Bronchial epithelial cell (primary cell): Measurements from ENCODE around the gene SLC37A2. TPM values are rescaled to one million over a fixed set of nuclear protein-coding genes. Genes with fewer than 3 reads are reported as not detected.

Experiments used
- DNase-seq: peaks from one replicate; pipeline ENCODE4 v3.0.0-alpha.2; 2010; ENCODE audit warnings: low read depth
- FAIRE-seq: peaks from 2 replicates; lab custom pipeline; 2011; peaks lifted over from hg19 to GRCh38; lab: Jason Lieb, UNC
- H3K27me3 ChIP-seq: 2 replicates; pipeline ENCODE4 v1.5.1; 2011; ENCODE audit warnings: low read length; ENCODE audit not compliant: control insufficient read depth, insufficient read depth
- H3K36me3 ChIP-seq: 2 replicates; pipeline ENCODE4 v1.5.1; 2011; ENCODE audit warnings: low read length; ENCODE audit not compliant: control insufficient read depth, insufficient read depth
- H3K4me3 ChIP-seq: 2 replicates; pipeline ENCODE4 v1.5.1; 2011; ENCODE audit warnings: mild to moderate bottlenecking, low read depth, low read length, control low read depth
- CTCF ChIP-seq: IDR thresholded peaks from 2 replicates; pipeline ENCODE4 v1.5.1; 2011; ENCODE audit warnings: mild to moderate bottlenecking, moderate library complexity, low read length, control low read depth, inconsistent platforms; ENCODE audit not compliant: insufficient read depth, severe bottlenecking
- total RNA-seq: library from RNA; depleted of rRNA; stranded (reverse); fragments of >200 nt; gene quantifications from 2 replicates; pipeline ENCODE4 v1.2.1, GENCODE V29; 2014

SLC37A2 gene
- total RNA-seq, 1 donor from 2014 or later, result 25.5 TPM

GRCh38 chr11:125078516-125079140 lies 15.5 kb downstream of the SLC37A2 start:
- no peaks in the 10 kb centered on the region for H3K36me3 ChIP-seq
- H3K4me3 ChIP-seq, result no peak overlapping the region
- no peak for TF ChIP-seq CTCF
- FAIRE-seq (no peak), DNase-seq (no peak)
- no peaks in the 10 kb centered on the region for H3K27me3 ChIP-seq

DNA sequence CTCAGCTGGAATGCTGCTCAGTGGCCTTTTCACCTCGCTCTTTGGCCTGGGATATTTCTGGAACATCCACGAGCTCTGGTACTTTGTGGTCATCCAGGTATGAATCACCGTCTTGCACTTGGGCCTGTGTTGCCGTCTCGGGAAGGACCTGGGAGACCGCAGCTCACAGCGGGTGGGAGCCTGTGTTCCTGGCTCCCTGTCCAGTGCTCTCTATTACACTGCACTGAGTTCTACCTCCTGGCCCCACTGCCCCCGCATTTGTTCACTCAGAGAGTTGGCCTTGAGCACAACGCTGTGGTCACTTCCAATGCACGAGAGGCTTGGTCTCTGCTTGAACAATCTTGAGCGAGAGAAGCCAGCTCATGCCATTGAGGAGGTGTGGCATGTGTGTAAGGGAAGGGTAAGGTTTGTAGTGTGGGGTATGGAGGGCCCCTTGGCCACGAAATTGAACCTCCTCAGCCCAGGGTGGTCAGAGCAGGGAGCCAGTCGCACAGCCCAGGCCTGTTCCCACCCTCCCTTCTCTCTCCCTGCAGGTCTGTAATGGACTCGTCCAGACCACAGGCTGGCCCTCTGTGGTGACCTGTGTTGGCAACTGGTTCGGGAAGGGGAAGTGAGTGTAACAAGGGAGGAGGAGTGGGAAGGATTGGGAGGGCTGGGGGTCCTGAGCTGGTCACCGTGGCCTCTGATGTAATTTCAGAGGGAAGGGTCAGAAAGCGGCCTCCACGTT lies 16.2 kb downstream of the SLC37A2 start:
- Histone ChIP-seq H3K4me3 (no peak overlapping the region), H3K27me3 (no peaks in the 10 kb centered on the region), H3K36me3 (no peaks in the 10 kb centered on the region)
- no peak for FAIRE-seq
- DNase-seq, result no peak
- no peak for TF ChIP-seq CTCF

DNA sequence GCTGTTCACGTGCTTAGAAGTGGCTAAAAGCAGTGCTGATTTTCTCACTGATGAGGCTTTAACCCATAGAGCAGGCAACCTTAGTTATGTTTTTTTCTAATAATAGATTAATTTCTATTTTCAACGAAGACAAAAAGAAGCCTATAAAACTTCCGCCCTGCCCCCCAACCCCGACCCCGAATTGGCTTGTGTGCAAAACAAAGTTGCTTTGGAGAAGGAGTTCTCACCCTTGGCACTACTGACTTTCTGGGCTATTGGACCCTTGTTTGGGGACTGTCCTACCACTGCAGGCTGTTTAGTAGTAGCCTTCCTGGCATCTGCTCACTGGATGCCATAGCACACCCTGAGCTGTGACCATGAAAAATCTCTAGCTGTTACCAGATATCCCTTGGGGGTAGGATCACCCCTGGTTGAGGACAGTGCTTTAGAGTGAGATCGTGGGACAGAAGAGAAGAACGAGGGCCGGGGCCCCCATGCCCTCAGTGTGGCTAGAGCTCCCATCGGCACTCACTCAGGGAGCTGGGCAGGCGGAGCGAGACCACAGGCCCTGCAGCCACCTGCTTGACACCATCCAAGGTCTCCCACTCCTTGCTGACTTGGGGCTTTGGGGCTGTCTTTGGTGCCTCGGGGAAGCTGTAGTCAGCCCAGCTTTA lies 16.9 kb downstream of the SLC37A2 start:
- Histone ChIP-seq H3K27me3 (no peaks in the 10 kb centered on the region), H3K36me3 (no peaks in the 10 kb centered on the region), H3K4me3 (no peak overlapping the region)
- FAIRE-seq (no peak), DNase-seq (no peak)
- no peak for TF ChIP-seq CTCF

DNA sequence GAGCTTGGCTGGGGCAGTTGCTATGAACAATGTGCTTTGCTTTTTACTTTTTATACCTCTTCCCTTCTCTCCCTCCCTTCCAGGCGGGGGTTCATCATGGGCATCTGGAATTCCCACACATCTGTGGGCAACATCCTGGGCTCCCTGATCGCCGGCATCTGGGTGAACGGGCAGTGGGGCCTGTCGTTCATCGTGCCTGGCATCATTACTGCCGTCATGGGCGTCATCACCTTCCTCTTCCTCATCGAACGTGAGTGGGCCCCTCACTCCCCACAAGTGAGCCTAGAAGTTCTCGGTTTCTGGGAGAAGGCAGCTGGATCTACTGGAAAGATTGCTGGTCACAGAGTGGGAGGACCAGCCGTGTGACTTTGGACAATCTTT lies 17.4 kb downstream of the SLC37A2 start:
- Histone ChIP-seq H3K36me3 (peaks cover 2% of the 10 kb centered on the region), H3K27me3 (no peaks in the 10 kb centered on the region), H3K4me3 (no peak overlapping the region)
- DNase-seq, result no peak
- no peak for FAIRE-seq
- TF ChIP-seq CTCF, result no peak

- DNase-seq, result no peak
- H3K36me3 ChIP-seq, result peaks cover 5% of the 10 kb centered on the region
- no peak for FAIRE-seq
- no peak overlapping the region for H3K4me3 ChIP-seq
- no peaks in the 10 kb centered on the region for H3K27me3 ChIP-seq
- TF ChIP-seq CTCF, result no peak
These were observed 18.1 kb downstream of the SLC37A2 start for GRCh38 chr11:125081098-125081798.
